ENCODE results near the gene EVPL.
A peak's percentile ranks its signal among the peaks of the same experiment; 100 is the strongest.
"Not testable (repeated sequence)": the region's sequence is repeated elsewhere in the genome, so short reads cannot be mapped to it uniquely, and the experiment has no call there.

The EVPL gene

DNA sequence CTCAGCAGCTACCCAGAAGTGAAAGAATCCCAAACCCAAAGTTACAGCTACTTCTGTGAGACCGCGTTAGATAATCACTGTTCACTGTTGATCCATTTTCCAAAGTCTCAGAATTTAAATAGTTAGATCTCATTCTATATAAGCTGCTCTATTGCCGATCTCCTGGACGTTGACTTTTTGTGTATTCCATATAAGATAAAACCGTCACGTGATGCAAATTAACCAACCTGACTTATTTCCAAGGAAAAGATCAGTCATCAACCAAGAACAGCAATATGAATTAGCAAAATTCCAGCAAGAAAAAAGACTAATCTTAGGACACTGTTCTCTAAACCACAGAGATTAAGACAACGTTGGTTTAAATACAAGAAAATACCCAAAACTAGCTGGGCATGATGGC, 56.5 kb downstream of the EVPL start:
- Histone ChIP-seq H3K9me3 (ENCODE audit: control insufficient read depth, insufficient read depth, low read length) (no peaks in the 10 kb centered on the region), H3K27ac (ENCODE audit: low read depth, low read length) (no peak overlapping the region), H3K4me3 (ENCODE audit: low read depth, low read length) (no peak overlapping the region), H3K4me1 (ENCODE audit: control insufficient read depth, insufficient read depth, low read length) (no peaks in the 10 kb centered on the region), H3K36me3 (ENCODE audit: control insufficient read depth, insufficient read depth, low read length) (peaks cover 27% of the 10 kb centered on the region), H3K27me3 (ENCODE audit: control insufficient read depth, insufficient read depth, low read length) (no peaks in the 10 kb centered on the region), H3K9ac (ENCODE audit: low read depth, low read length) (no peak overlapping the region)

DNA sequence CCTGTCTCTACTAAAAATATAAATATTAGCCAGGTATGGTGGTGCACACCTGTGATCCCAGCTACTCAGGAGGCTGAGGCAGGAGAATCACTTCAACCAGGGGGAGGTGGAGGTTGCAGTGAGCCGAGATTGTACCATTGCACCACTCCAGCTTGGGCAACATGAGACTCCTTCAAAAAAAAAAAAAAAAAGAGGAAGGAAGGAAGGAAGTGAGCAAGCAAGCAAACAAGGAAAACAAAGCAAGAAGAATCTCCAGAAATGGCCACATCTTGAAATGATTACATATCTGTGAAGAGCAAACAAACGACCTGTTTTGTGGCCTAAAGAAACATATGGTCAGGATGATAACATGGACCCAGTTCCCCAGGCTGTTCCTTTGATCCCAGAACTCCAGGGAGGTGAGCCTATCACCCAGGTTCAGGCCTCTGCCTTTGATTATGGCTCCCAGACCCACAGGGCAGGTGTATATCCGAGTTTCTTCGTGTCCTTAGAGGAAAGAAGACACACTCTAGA, 57.0 kb downstream of the EVPL start:
- peaks cover 27% of the 10 kb centered on the region for H3K36me3 ChIP-seq (ENCODE audit: control insufficient read depth, insufficient read depth, low read length)
- no peak overlapping the region for H3K27ac ChIP-seq (ENCODE audit: low read depth, low read length)
- no peaks in the 10 kb centered on the region for H3K27me3 ChIP-seq (ENCODE audit: control insufficient read depth, insufficient read depth, low read length)
- no peaks in the 10 kb centered on the region for H3K9me3 ChIP-seq (ENCODE audit: control insufficient read depth, insufficient read depth, low read length)
- no peak overlapping the region for H3K4me3 ChIP-seq (ENCODE audit: low read depth, low read length)
- no peak overlapping the region for H3K9ac ChIP-seq (ENCODE audit: low read depth, low read length)
- H3K4me1 ChIP-seq (ENCODE audit: control insufficient read depth, insufficient read depth, low read length): no peaks in the 10 kb centered on the region

DNA sequence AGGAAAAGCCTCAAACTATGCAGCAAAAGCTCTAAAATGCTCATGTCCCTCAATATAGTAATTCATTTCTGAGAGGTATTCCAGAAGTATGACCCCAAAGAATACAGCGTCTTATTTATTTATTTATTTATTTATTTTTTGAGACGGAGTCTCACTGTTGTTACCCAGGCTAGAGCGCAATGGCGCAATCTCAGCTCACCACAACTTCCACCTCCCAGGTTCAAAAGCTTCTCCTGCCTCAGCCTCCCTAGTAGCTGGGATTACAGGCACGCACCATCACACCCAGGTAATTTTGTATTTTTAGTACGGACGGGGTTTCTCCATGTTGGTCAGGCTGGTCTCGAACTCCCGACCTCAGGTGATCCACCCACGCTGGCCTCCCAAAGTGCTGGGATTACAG, 58.1 kb downstream of the EVPL start:
- H3K36me3 ChIP-seq (ENCODE audit: control insufficient read depth, insufficient read depth, low read length): peaks cover 27% of the 10 kb centered on the region
- H3K27me3 ChIP-seq (ENCODE audit: control insufficient read depth, insufficient read depth, low read length): not testable (repeated sequence)

DNA sequence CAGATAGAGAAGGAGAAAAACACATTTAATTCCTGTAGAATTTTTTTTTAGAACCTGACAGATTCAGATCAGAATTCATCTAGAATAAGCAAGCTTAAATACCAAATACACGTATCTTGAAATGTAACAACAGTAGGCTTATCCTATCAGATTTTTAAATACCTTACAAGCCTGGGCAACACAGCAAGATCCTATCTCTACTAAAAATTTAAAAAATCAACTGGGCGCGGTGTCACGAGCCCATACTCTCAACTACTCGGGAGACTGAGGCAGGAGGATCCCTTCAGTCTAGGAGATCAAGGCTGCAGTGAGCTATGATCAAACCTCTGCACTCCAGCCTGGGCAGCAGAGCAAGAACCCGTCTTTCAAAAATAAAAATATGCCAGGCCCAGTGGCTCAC, 61.6 kb downstream of the EVPL start:
- Histone ChIP-seq H3K4me1 (ENCODE audit: control insufficient read depth, insufficient read depth, low read length) (peaks cover under 1% of the 10 kb centered on the region; the same call in 1 of the 2 replicates), H3K9me3 (ENCODE audit: control insufficient read depth, insufficient read depth, low read length) (no peaks in the 10 kb centered on the region), H3K36me3 (ENCODE audit: control insufficient read depth, insufficient read depth, low read length) (peaks cover 9% of the 10 kb centered on the region; the same call in 1 of the 2 replicates), H3K9ac (ENCODE audit: low read depth, low read length) (no peak overlapping the region), H3K4me3 (ENCODE audit: low read depth, low read length) (no peak overlapping the region), H3K27me3 (ENCODE audit: control insufficient read depth, insufficient read depth, low read length) (no peaks in the 10 kb centered on the region), H3K27ac (ENCODE audit: low read depth, low read length) (no peak overlapping the region)

More for the DNA sequence above, 58.1 kb downstream of the EVPL start:
- not testable (repeated sequence) for H3K27ac ChIP-seq (ENCODE audit: low read depth, low read length); H3K4me3 ChIP-seq (ENCODE audit: low read depth, low read length); H3K9ac ChIP-seq (ENCODE audit: low read depth, low read length); H3K4me1 ChIP-seq (ENCODE audit: control insufficient read depth, insufficient read depth, low read length); H3K9me3 ChIP-seq (ENCODE audit: control insufficient read depth, insufficient read depth, low read length)

GRCh38 chr17:75959839-75960511, 67.1 kb downstream of the EVPL start:
- no peaks in the 10 kb centered on the region for H3K9me3 ChIP-seq (ENCODE audit: control insufficient read depth, insufficient read depth, low read length)
- no peaks in the 10 kb centered on the region for H3K27me3 ChIP-seq (ENCODE audit: control insufficient read depth, insufficient read depth, low read length)
- peaks cover 22% of the 10 kb centered on the region for H3K36me3 ChIP-seq (ENCODE audit: control insufficient read depth, insufficient read depth, low read length)
- H3K27ac ChIP-seq (ENCODE audit: low read depth, low read length): peak overlapping the region; percentile 84
- H3K9ac ChIP-seq (ENCODE audit: low read depth, low read length): no peak overlapping the region
- peaks cover 19% of the 10 kb centered on the region for H3K4me1 ChIP-seq (ENCODE audit: control insufficient read depth, insufficient read depth, low read length)
- peak overlapping the region; percentile 31 for H3K4me3 ChIP-seq (ENCODE audit: low read depth, low read length)

DNA sequence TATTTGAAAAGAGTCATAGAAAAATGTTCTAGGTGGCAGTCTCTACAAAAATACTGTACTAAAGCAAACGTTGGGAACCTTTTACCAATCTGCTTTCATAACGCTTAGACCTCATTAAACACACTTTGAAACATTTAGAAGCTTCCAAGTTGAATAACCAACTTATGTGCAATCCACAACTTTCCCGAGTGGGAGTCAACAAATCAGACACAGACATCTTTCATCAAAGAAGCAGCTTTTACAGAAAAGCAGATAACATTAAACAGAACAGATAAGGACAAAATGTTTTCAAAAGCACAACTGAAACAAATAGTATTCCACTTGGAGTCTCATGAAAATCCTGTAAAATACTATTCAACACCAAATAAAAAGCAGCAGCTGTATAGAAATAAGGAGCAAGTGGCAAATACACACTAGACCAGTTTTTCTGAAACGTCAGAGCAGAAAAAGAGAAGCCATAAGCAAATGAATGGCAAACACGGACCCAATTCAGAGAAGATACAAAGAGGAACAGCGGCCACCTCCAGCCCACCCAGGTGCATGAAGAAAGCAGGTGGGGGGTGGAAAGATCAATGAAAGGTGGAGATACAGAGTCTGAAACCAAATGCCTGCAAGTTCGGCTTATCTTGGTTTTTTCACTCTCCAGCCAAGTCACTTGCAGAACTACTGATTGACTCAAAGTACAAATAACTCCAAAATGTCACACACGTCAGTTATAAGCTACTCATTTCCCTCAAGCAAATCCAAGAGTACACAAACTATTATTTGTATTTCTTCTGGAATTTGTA, 67.9 kb downstream of the EVPL start:
- Histone ChIP-seq H3K9me3 (ENCODE audit: control insufficient read depth, insufficient read depth, low read length) (no peaks in the 10 kb centered on the region), H3K4me3 (ENCODE audit: low read depth, low read length) (peak overlapping the region; percentile 31), H3K9ac (ENCODE audit: low read depth, low read length) (peak overlapping the region; percentile 41; the same call in 1 of the 2 replicates), H3K4me1 (ENCODE audit: control insufficient read depth, insufficient read depth, low read length) (peaks cover 19% of the 10 kb centered on the region), H3K36me3 (ENCODE audit: control insufficient read depth, insufficient read depth, low read length) (peaks cover 23% of the 10 kb centered on the region), H3K27ac (ENCODE audit: low read depth, low read length) (peak overlapping the region; percentile 84), H3K27me3 (ENCODE audit: control insufficient read depth, insufficient read depth, low read length) (no peaks in the 10 kb centered on the region)
